Activated naive CD8-positive, alpha-beta T cell treated with anti-CD3 and anti-CD28 coated beads, Interleukin-2, amount 10 ng/mL, durations not matched to agents 7 days and 5 days (primary cell): ENCODE measurements around the gene CDHR2. TPM values are rescaled to one million over a fixed set of nuclear protein-coding genes. Genes with fewer than 3 reads are reported as not detected.

Source experiments
- ATAC-seq: fragments of 150-1000 bp; cut with Tn5 transposase; one replicate; pipeline ENCODE4 v1.10.0; 2021; ENCODE audit warnings: low read depth, moderate library complexity
- POLR2A ChIA-PET: fragments of 350-600 bp; sonication (Branson Sonifier 250); formaldehyde crosslinking; loops from one replicate; lab custom pipeline; 2021; ENCODE audit warnings: antibody characterized with exemption; lab: Charles Lee
- DNase-seq: peaks from one replicate; pipeline ENCODE4 v3.0.0; 2021
- H3K27ac Mint-ChIP-seq: one replicate; pipeline ENCODE4 v1.8.0; 2022; ENCODE audit warnings: mild to moderate bottlenecking, mixed read lengths
- H3K27me3 Mint-ChIP-seq: one replicate; pipeline ENCODE4 v1.8.0; 2022; ENCODE audit warnings: mild to moderate bottlenecking, moderate library complexity, mixed read lengths
- H3K36me3 Mint-ChIP-seq: one replicate; pipeline ENCODE4 v1.8.0; 2021; ENCODE audit warnings: mild to moderate bottlenecking, mixed read lengths
- H3K4me1 Mint-ChIP-seq: one replicate; pipeline ENCODE4 v1.8.0; 2021; ENCODE audit warnings: mixed read lengths
- H3K4me3 Mint-ChIP-seq: one replicate; pipeline ENCODE4 v1.8.0; 2022; ENCODE audit warnings: mild to moderate bottlenecking, moderate library complexity, mixed read lengths
- H3K9me3 Mint-ChIP-seq: one replicate; pipeline ENCODE4 v1.8.0; 2021; ENCODE audit warnings: mixed read lengths
- total RNA-seq, 2 experiments: library from RNA; stranded (reverse); gene quantifications; one replicate each; pipeline ENCODE4 v1.2.3, GENCODE V29; 2021

CDHR2 gene
- total RNA-seq, 2 experiments from 2014 or later: 2.4 to 3.8 TPM

GRCh38 chr5:176564002-176564401 lies 14.9 kb downstream of the CDHR2 start:
- H3K27ac Mint-ChIP-seq: no peak overlapping the region
- H3K9me3 Mint-ChIP-seq: peaks cover 1% of the 10 kb centered on the region
- peaks cover 13% of the 10 kb centered on the region for H3K4me1 Mint-ChIP-seq
- H3K27me3 Mint-ChIP-seq: peaks cover 2% of the 10 kb centered on the region
- no peak overlapping the region for H3K4me3 Mint-ChIP-seq
- DNase-seq: no peak
- ATAC-seq: no peak
- no peaks in the 10 kb centered on the region for H3K36me3 Mint-ChIP-seq
- POLR2A ChIA-PET: no interaction called here

- no peaks in the 10 kb centered on the region for H3K36me3 Mint-ChIP-seq
- POLR2A ChIA-PET: no interaction called here
- H3K27me3 Mint-ChIP-seq: peaks cover 6% of the 10 kb centered on the region
- ATAC-seq (no peak), DNase-seq (no peak)
- peaks cover 4% of the 10 kb centered on the region for H3K4me1 Mint-ChIP-seq
- H3K4me3 Mint-ChIP-seq: no peak overlapping the region
- no peaks in the 10 kb centered on the region for H3K9me3 Mint-ChIP-seq
- no peak overlapping the region for H3K27ac Mint-ChIP-seq
These were observed 16.7 kb downstream of the CDHR2 start for GRCh38 chr5:176565760-176566288.

DNA sequence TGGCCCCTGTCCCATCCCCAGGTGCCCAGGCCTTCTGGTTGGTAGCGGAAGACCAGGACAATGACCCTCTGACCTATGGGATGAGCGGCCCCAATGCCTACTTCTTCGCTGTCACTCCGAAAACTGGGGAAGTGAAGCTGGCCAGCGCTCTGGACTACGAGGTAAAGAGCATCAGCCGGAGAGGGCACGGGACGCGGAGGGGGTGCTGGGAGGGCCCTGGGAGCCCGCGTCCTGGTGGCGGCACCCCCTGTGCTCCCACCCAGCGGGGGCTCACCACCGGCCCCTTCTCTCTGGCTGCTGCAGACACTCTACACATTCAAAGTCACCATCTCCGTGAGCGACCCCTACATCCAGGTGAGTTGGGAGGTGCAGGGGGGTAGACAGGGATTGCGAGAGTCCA lies 19.5 kb downstream of the CDHR2 start:
- H3K27ac Mint-ChIP-seq: no peak overlapping the region
- no peaks in the 10 kb centered on the region for H3K9me3 Mint-ChIP-seq
- H3K4me3 Mint-ChIP-seq: no peak overlapping the region
- DNase-seq (no peak), ATAC-seq (no peak)
- peaks cover 10% of the 10 kb centered on the region for H3K27me3 Mint-ChIP-seq
- POLR2A ChIA-PET: no interaction called here
- H3K36me3 Mint-ChIP-seq: no peaks in the 10 kb centered on the region
- peaks cover 3% of the 10 kb centered on the region for H3K4me1 Mint-ChIP-seq

DNA sequence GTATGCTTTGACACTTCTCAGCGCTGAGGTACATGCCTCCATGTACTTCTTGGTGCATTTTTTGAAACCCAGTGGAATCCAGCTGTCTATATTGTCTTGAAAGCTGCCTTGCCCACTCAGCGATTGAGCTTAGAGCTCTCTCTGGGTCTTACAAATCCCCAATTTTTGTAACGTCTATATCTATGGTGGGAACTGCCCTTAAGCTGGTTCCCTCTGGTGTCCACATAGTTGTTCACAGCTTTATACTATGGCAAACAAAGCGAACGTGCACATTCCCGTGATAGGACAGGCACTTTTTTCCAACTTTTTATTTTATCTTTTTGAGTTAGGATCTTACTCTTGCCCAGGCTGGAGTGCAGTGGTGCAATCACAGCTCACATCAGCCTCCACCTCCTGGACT lies 20.9 kb downstream of the CDHR2 start:
- POLR2A ChIA-PET: interaction anchor here (0.7 to 1.7 kb wide), 5 partner anchors 26 to 154 kb away, joined by 3 to 7 read pairs (median 5); partner anchors contain the start of gene CLTB
- DNase-seq (no peak), ATAC-seq (no peak)
- peaks cover 10% of the 10 kb centered on the region for H3K27me3 Mint-ChIP-seq
- no peaks in the 10 kb centered on the region for H3K9me3 Mint-ChIP-seq
- no peak overlapping the region for H3K4me3 Mint-ChIP-seq
- no peaks in the 10 kb centered on the region for H3K36me3 Mint-ChIP-seq
- peaks cover 8% of the 10 kb centered on the region for H3K4me1 Mint-ChIP-seq
- H3K27ac Mint-ChIP-seq: no peak overlapping the region

DNA sequence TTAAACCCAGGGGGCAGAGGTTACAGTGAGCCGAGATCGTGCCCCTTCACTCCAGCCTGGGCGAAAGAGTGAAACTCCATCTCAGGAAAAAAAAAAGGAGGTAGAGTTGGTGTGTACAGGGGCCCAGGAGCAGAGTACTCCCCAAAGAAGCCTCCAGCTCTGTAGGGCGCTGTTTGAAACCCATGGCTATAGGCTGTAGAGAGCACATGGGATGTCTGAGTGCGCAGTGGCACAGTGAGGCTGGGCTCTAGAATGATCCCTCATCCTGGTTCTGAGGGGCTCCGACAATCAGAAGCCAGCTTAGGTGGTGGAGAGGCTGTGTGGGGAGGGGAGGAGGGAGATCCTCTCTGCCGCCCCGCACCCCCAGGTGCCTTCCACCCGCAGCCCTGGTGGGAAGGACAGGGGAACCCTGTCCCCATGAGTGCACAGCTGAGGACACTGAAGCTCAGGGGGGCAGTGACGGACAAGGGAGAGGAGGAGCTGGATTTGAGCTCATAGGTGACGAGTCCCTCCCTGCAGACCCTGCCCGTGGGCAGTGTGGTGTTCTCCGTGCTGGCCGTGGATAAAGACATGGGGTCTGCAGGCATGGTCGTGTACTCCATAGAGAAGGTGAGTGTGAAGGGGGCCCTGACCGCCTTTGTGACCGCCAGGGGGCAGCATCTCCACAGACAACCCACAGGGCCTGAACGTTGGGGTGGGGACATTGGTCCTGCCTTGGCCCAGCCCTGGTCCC lies 24.6 kb downstream of the CDHR2 start:
- peaks cover 5% of the 10 kb centered on the region for H3K4me1 Mint-ChIP-seq
- H3K9me3 Mint-ChIP-seq: no peaks in the 10 kb centered on the region
- DNase-seq (peak; percentile 86), ATAC-seq (peak; percentile 86)
- POLR2A ChIA-PET: interaction anchor here (2.6 kb wide), 1 partner anchor 31 kb away, joined by 10 read pairs; no protein-coding TSS in a partner anchor
- H3K4me3 Mint-ChIP-seq: no peak overlapping the region
- peaks cover 8% of the 10 kb centered on the region for H3K27me3 Mint-ChIP-seq
- no peaks in the 10 kb centered on the region for H3K36me3 Mint-ChIP-seq
- no peak overlapping the region for H3K27ac Mint-ChIP-seq

- POLR2A ChIA-PET: interaction anchor here (1.0 to 2.6 kb wide), 2 partner anchors 31 to 87 kb away, joined by 3 to 10 read pairs; no protein-coding TSS in a partner anchor
- peaks cover 5% of the 10 kb centered on the region for H3K4me1 Mint-ChIP-seq
- ATAC-seq: no peak
- no peaks in the 10 kb centered on the region for H3K36me3 Mint-ChIP-seq
- H3K9me3 Mint-ChIP-seq: no peaks in the 10 kb centered on the region
- no peak overlapping the region for H3K27ac Mint-ChIP-seq
- H3K4me3 Mint-ChIP-seq: no peak overlapping the region
- DNase-seq: no peak
- peaks cover 8% of the 10 kb centered on the region for H3K27me3 Mint-ChIP-seq
These were observed 25.1 kb downstream of the CDHR2 start for GRCh38 chr5:176574297-176574591.

- H3K4me3 Mint-ChIP-seq: no peak overlapping the region
- POLR2A ChIA-PET: interaction anchor here (1.0 to 2.6 kb wide), 2 partner anchors 32 to 86 kb away, joined by 3 to 10 read pairs; no protein-coding TSS in a partner anchor
These were observed 25.9 kb downstream of the CDHR2 start for GRCh38 chr5:176575066-176575465.

GRCh38 chr5:176575488-176576422 lies 26.6 kb downstream of the CDHR2 start:
- Mint-ChIP-seq H3K27me3 (peaks cover 5% of the 10 kb centered on the region), H3K27ac (no peak overlapping the region)
- POLR2A ChIA-PET: no interaction called here

More at GRCh38 chr5:176575066-176575465, 25.9 kb downstream of the CDHR2 start:
- Mint-ChIP-seq H3K9me3 (no peaks in the 10 kb centered on the region), H3K4me1 (peaks cover 5% of the 10 kb centered on the region), H3K36me3 (no peaks in the 10 kb centered on the region), H3K27ac (no peak overlapping the region), H3K27me3 (peaks cover 5% of the 10 kb centered on the region)
- ATAC-seq (no peak), DNase-seq (no peak)

DNA sequence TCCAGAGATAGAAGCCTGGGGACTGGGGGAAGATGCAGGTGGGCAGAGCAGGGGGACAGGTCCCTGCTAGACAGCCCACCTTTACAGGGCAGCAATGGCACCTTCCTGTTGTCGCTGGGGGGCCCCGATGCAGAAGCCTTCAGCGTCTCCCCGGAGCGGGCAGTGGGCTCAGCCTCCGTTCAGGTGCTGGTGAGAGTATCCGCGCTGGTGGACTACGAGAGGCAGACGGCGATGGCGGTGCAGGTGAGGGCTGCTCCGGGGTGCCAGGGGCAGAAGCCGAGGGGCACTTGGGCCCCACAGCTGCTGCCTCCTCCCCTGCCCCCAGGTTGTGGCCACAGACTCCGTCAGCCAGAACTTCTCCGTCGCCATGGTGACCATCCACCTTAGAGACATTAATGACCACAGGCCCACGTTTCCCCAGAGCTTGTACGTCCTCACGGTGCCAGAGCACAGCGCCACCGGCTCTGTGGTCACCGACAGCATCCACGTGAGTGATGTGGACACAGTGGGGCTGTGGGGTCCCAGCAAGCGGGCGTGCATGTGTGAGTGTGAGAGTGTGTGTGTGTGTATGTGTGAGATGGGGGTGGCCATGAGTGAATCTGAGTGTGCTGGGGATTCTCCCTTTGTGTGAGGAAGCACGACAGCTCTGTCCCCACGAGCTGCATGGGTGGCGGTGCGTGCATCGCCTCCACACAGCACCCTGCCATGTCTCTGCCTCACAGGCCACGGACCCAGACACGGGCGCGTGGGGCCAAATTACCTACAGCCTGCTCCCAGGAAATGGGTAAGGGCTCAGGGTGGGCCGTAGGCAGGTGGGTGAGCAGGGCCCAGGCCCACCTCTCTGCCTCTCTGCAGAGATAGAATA lies 28.4 kb downstream of the CDHR2 start:
- Mint-ChIP-seq H3K27me3 (no peaks in the 10 kb centered on the region), H3K4me3 (no peak overlapping the region), H3K9me3 (no peaks in the 10 kb centered on the region), H3K36me3 (no peaks in the 10 kb centered on the region), H3K4me1 (peaks cover 5% of the 10 kb centered on the region), H3K27ac (no peak overlapping the region)
- no peak for ATAC-seq
- POLR2A ChIA-PET: interaction anchor here (0.6 kb wide), 1 partner anchor 226 kb away, joined by 3 read pairs; no protein-coding TSS in a partner anchor
- no peak for DNase-seq

More at GRCh38 chr5:176575488-176576422, 26.6 kb downstream of the CDHR2 start:
- DNase-seq (no peak), ATAC-seq (no peak)
- Mint-ChIP-seq H3K36me3 (no peaks in the 10 kb centered on the region), H3K4me3 (no peak overlapping the region), H3K9me3 (no peaks in the 10 kb centered on the region), H3K4me1 (peaks cover 5% of the 10 kb centered on the region)

- no peaks in the 10 kb centered on the region for H3K27me3 Mint-ChIP-seq
- no peak for DNase-seq
- no peaks in the 10 kb centered on the region for H3K9me3 Mint-ChIP-seq
- no peak for ATAC-seq
- peaks cover 5% of the 10 kb centered on the region for H3K4me1 Mint-ChIP-seq
- H3K36me3 Mint-ChIP-seq: no peaks in the 10 kb centered on the region
- H3K4me3 Mint-ChIP-seq: no peak overlapping the region
- POLR2A ChIA-PET: interaction anchor here (0.6 to 1.3 kb wide), 3 partner anchors 49 to 572 kb away, joined by 3 read pairs; no protein-coding TSS in a partner anchor
- no peak overlapping the region for H3K27ac Mint-ChIP-seq
These were observed 29.3 kb downstream of the CDHR2 start for GRCh38 chr5:176578391-176578808.

DNA sequence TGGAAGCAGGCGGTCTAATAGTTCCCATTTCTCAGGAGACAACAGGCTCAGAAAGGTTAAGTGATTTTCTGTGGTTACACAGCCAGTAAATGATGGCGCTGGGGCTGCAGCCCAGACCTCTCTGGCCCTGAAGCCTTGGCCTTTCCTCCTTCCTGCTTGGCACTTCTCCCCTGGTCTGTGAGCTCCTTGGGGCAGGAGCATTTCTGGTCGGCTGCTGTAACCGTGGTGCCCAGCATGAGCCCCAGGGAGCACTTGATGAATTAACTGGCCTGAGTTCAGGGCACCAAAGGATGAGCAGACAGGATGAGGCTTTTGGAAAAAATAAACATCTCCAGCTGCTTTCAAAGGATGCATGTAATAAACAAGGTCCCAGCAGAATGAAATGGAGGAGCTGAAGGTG lies 30.2 kb downstream of the CDHR2 start:
- Mint-ChIP-seq H3K27ac (no peak overlapping the region), H3K4me3 (no peak overlapping the region), H3K9me3 (peaks cover 1% of the 10 kb centered on the region), H3K36me3 (no peaks in the 10 kb centered on the region), H3K27me3 (no peaks in the 10 kb centered on the region), H3K4me1 (no peaks in the 10 kb centered on the region)
- no peak for ATAC-seq
- no peak for DNase-seq
- POLR2A ChIA-PET: interaction anchor here (1.3 kb wide), 1 partner anchor 49 kb away, joined by 3 read pairs; no protein-coding TSS in a partner anchor

- no peak overlapping the region for H3K4me3 Mint-ChIP-seq
- POLR2A ChIA-PET: no interaction called here
- no peaks in the 10 kb centered on the region for H3K4me1 Mint-ChIP-seq
- DNase-seq: no peak
- H3K36me3 Mint-ChIP-seq: no peaks in the 10 kb centered on the region
- no peaks in the 10 kb centered on the region for H3K27me3 Mint-ChIP-seq
- H3K27ac Mint-ChIP-seq: no peak overlapping the region
- ATAC-seq: no peak
- H3K9me3 Mint-ChIP-seq: peaks cover 7% of the 10 kb centered on the region
These were observed 32.2 kb downstream of the CDHR2 start for GRCh38 chr5:176581361-176581760.
